Endothelial cell (in vitro differentiated cells): Measurements from ENCODE around the gene ALDH3B2. TPM values are rescaled to one million over a fixed set of nuclear protein-coding genes. Genes with fewer than 3 reads are reported as not detected.

Source experiments
- DNase-seq: peaks from one replicate; pipeline ENCODE4 v3.0.0; 2021; ENCODE audit warnings: low spot score
- H3K27ac Mint-ChIP-seq: one replicate; pipeline ENCODE4 v1.8.0; 2021; ENCODE audit warnings: mixed read lengths, inconsistent platforms; ENCODE audit not compliant: unreplicated experiment
- H3K27me3 Mint-ChIP-seq: one replicate; pipeline ENCODE4 v1.8.0; 2021; ENCODE audit warnings: mild to moderate bottlenecking, moderate library complexity, mixed read lengths, inconsistent platforms; ENCODE audit not compliant: unreplicated experiment
- H3K36me3 Mint-ChIP-seq: one replicate; pipeline ENCODE4 v1.8.0; 2021; ENCODE audit warnings: mild to moderate bottlenecking, low read depth, mixed read lengths, inconsistent platforms; ENCODE audit not compliant: unreplicated experiment
- H3K4me1 Mint-ChIP-seq: one replicate; pipeline ENCODE4 v1.8.0; 2021; ENCODE audit warnings: mild to moderate bottlenecking, mixed read lengths, inconsistent platforms; ENCODE audit not compliant: unreplicated experiment
- H3K4me3 Mint-ChIP-seq: one replicate; pipeline ENCODE4 v1.8.0; 2021; ENCODE audit warnings: mild to moderate bottlenecking, mixed read lengths, inconsistent platforms; ENCODE audit not compliant: unreplicated experiment
- H3K9me3 Mint-ChIP-seq: one replicate; pipeline ENCODE4 v1.8.0; 2021; ENCODE audit warnings: mixed read lengths, inconsistent platforms; ENCODE audit not compliant: unreplicated experiment
- CTCF ChIP-seq: fragments of 200-600 bp; sonication (generic); IDR thresholded peaks from one replicate; pipeline ENCODE4 v1.5.0; 2021; ENCODE audit warnings: antibody characterized with exemption; ENCODE audit not compliant: unreplicated experiment
- total RNA-seq: library from RNA; stranded (reverse); fragmentation: NEBNext Ultra II Directional; extraction: Animal tissue kit (Norgen Biotek cat#: 25700); gene quantifications from one replicate; pipeline ENCODE4 v1.2.1, GENCODE V29; 2021; ENCODE audit not compliant: unreplicated experiment

ALDH3B2 gene
- total RNA-seq, 1 donor from 2014 or later, result 0.72 TPM

GRCh38 chr11:67647471-67647870 lies 27.0 kb downstream of the ALDH3B2 start:
- Mint-ChIP-seq H3K27me3 (peaks cover 10% of the 10 kb centered on the region), H3K4me1 (no peaks in the 10 kb centered on the region), H3K9me3 (no peaks in the 10 kb centered on the region), H3K27ac (no peak overlapping the region), H3K4me3 (no peak overlapping the region), H3K36me3 (peaks cover 6% of the 10 kb centered on the region)
- no peak for DNase-seq
- no peak for TF ChIP-seq CTCF

- H3K27ac Mint-ChIP-seq, result no peak overlapping the region
- no peak for TF ChIP-seq CTCF
- no peak for DNase-seq
- H3K36me3 Mint-ChIP-seq, result peaks cover 6% of the 10 kb centered on the region
- H3K4me3 Mint-ChIP-seq, result peak overlapping the region; percentile 59
- peaks cover 11% of the 10 kb centered on the region for H3K27me3 Mint-ChIP-seq
- no peaks in the 10 kb centered on the region for H3K9me3 Mint-ChIP-seq
- no peaks in the 10 kb centered on the region for H3K4me1 Mint-ChIP-seq
Measured at GRCh38 chr11:67646535-67647336, 27.7 kb downstream of the ALDH3B2 start.

GRCh38 chr11:67645521-67646461 lies 28.6 kb downstream of the ALDH3B2 start:
- Mint-ChIP-seq H3K27ac (no peak overlapping the region), H3K4me3 (peak overlapping the region; percentile 59)

GRCh38 chr11:67644472-67645418 lies 29.7 kb downstream of the ALDH3B2 start:
- Mint-ChIP-seq H3K27ac (no peak overlapping the region), H3K36me3 (peaks cover 6% of the 10 kb centered on the region), H3K4me1 (no peaks in the 10 kb centered on the region), H3K9me3 (no peaks in the 10 kb centered on the region), H3K27me3 (peaks cover 7% of the 10 kb centered on the region), H3K4me3 (no peak overlapping the region)
- DNase-seq, result no peak
- TF ChIP-seq CTCF, result no peak

More at GRCh38 chr11:67645521-67646461, 28.6 kb downstream of the ALDH3B2 start:
- no peak for TF ChIP-seq CTCF
- no peak for DNase-seq
- H3K9me3 Mint-ChIP-seq, result no peaks in the 10 kb centered on the region
- H3K4me1 Mint-ChIP-seq, result no peaks in the 10 kb centered on the region
- peaks cover 9% of the 10 kb centered on the region for H3K27me3 Mint-ChIP-seq
- peaks cover 6% of the 10 kb centered on the region for H3K36me3 Mint-ChIP-seq
